Central memory CD4-positive, alpha-beta T cell (primary cell): Measurements from ENCODE around the gene C6orf120.

Experiments used
- DNase-seq: peaks from one replicate; pipeline ENCODE4 v3.0.0; 2022

C6orf120 gene

GRCh38 chr6:169725125-169726048 is 23.5 kb downstream of the C6orf120 start:
- no peak for DNase-seq

GRCh38 chr6:169726049-169726400 is 24.1 kb downstream of the C6orf120 start:
- DNase-seq: no peak

GRCh38 chr6:169726963-169727362 is 25.0 kb downstream of the C6orf120 start:
- DNase-seq: no peak

- no peak for DNase-seq
Measured at GRCh38 chr6:169729961-169730360, 28.0 kb downstream of the C6orf120 start.

DNA sequence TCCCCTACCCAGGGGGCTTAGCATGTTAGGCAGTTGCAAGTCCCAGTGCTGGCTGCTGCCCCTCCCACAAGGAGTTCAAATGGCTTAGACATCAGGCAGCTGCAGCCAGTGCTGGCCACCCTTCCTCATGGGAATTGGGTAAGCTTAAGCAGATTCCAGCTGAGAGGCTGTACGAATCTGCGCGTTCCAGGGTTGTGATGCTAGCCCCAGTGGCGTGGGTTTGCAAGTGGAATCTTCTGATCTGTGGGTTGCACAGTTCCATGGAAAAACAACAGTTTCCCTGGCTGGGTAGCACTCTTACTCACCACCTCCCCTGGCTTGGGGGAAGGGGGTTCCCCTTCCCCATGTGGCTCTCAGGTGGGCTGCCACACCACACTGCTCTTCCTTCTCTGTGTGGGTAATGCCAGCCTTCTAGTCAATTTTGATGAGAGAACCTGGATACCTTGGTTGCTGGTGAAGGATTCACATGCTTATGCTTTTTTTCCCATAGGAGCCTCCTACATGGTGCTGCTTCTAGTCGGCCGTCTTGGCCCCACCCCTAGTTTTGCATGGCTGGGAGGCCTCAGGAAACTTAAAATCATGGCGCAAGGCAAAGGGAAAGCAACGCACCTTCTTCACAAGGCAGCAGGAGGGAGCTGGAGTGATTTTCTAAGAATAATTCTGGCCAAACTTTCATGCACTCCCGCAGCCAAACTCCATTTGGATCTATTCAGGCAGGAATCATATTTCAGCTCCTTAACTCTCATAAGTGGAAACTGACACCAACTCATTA is 36.5 kb downstream of the C6orf120 start:
- DNase-seq: no peak

- DNase-seq: no peak
Measured at GRCh38 chr6:169738976-169739529, 37.1 kb downstream of the C6orf120 start.

DNA sequence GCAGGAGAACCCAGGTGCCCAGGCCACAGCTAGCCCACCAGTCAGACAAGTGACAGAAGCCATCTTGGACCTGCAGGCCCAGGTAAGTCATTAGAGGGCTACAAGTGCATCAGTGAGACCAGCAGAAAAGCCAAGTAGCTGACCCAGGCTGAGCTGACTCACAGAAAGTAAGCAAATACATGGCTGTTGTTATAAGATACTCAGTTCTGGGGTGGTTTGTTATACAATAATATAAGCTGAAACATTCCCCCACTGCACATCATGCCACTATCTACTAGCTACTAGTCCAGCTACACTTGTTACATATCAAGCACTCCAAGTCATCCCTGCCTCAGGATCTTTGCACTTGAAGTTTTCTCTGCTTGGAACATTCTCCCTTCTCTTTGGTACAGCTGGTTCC is 39.4 kb downstream of the C6orf120 start:
- no peak for DNase-seq

DNA sequence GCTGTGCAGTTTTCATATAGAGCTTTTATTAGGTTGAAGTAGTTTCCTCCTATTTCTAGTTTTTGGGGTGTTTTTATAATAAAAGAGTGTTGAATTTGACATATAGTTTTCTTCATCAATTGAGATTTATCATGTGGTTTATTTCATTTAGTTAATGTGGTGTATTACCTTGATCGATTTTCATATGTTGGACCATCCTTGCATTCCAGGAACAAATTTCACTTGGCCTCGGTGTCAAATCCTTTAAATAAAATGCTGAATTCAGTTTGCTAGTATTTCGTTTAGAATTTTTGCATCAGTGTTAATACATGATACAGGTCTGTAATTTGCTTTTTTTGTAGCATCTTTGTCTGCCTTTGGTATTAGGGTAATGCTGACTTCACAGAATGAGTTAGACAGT is 43.5 kb downstream of the C6orf120 start:
- DNase-seq: no peak

DNA sequence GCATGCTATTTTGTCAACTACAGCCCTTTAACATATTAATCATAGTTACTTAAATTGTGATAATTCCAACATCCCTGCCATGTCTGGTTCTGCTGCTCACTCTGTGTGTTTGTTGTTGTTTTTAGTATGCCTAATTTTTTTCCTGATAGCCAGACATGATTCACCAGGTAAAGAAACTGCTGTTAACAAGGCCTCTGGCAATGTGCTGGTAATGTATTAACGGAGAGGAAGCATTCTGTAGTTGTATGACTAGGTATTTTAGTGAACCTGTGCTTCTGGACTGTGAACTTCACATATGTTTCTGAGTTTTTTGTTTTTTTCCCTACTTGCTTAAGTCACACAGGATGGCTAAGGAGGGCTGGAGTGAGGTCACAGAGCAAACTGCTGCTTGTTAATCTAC is 44.6 kb downstream of the C6orf120 start:
- no peak for DNase-seq

DNA sequence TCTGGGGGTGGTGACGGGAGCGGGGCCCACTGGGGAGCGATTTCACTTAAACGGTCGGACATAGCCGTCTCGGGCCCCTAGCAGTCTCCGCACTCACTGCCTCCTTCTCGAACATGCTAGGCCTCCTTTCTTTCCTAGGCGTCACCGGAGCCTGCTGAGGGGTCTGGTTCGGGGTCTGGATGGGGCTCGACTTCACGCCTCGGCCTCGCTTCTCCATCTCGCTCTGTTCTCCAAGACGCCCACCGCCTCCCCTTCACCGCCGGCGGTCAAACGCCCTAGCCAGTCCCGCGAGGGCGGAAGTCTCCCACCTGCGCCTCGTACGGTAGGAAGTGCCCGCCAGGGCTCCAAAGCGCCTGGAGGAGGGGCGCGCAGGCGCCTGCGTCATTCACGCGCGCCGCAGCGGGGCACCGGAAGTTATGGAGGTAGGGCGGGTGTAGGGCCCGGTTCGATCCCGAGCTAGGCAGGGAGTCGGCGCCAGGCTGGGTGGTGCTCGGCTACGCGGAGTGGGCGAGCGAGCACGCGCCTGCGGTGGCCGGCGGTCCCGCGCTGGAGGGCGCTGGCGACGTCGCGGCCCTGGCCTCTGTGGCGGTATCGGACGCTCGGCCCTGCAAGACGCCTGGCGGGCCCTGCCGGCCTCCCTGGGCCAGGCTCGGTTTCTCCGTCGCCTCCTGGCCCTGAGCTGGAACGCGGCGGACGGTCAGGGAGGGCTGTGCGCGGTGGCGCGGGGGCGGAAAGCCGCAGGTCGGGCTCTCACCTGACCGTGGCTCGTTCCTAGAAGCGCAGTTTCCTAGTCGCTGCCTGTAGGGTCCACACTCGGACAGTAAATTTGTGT is 49.5 kb downstream of the C6orf120 start, which contains the start of the genes DYNLT2 and ERMARD:
Gene DYNLT2, minus strand, starts transcription at position 331 of the 832 bp plus-strand sequence. Its CDS starts 114 bp downstream, at position 217.
Gene ERMARD, plus strand, starts transcription at position 381 of the 832 bp plus-strand sequence. Its CDS starts 36 bp downstream, at position 417.
- peak; percentile 94 for DNase-seq

GRCh38 chr6:169752074-169752623 is 50.2 kb downstream of the C6orf120 start:
- no peak for DNase-seq
